Measurements from ENCODE around the gene KRTAP5-10.

DNA sequence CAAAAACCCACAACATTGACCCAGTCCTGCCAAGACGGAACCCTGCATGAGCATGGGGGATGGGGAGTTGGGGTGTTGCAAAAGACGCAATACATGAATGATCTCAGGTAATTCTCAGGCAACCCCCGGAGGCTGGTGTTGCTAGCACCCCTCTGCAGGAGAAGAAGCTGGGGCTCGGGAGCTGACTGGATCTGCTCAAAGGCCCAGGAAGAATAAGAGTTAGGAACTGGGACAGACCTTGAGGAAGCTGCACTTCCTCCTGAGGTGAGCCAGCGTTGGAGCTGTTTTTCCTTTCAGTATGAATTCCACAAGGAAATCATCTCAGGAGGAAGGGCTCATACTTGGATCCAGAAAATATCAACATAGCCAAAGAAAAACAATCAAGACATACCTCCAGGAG is 17.2 kb upstream of the KRTAP5-10 start, which contains the start of gene KRTAP5-9:
- TF ChIP-seq, protein P1, sequence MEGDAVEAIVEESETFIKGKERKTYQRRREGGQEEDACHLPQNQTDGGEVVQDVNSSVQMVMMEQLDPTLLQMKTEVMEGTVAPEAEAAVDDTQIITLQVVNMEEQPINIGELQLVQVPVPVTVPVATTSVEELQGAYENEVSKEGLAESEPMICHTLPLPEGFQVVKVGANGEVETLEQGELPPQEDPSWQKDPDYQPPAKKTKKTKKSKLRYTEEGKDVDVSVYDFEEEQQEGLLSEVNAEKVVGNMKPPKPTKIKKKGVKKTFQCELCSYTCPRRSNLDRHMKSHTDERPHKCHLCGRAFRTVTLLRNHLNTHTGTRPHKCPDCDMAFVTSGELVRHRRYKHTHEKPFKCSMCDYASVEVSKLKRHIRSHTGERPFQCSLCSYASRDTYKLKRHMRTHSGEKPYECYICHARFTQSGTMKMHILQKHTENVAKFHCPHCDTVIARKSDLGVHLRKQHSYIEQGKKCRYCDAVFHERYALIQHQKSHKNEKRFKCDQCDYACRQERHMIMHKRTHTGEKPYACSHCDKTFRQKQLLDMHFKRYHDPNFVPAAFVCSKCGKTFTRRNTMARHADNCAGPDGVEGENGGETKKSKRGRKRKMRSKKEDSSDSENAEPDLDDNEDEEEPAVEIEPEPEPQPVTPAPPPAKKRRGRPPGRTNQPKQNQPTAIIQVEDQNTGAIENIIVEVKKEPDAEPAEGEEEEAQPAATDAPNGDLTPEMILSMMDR (IDR thresholded peaks at IDR 0.05): no peak
- no peak for TF ChIP-seq POLR2A (IDR thresholded peaks at IDR 0.05)
